Activated naive CD4-positive, alpha-beta T cell treated with anti-CD3 and anti-CD28 coated beads, Interleukin-2, amount 50 U/mL, for 72 hours (primary cell): ENCODE data around the gene TENT4B. TPM values are rescaled to one million over a fixed set of nuclear protein-coding genes. Genes with fewer than 3 reads are reported as not detected.
"Not testable (repeated sequence)": the region's sequence is repeated elsewhere in the genome, so short reads cannot be mapped to it uniquely, and the experiment has no call there.

Experiments
- ATAC-seq, 2 donors: fragments of 150-1000 bp; cut with Tn5 transposase; 2 replicates each; pipeline ENCODE4 v1.10.0; 2021; ENCODE audit warnings: mild to moderate bottlenecking in 2 of 2, moderate library complexity in 2 of 2
- DNase-seq, 2 donors: peaks; one replicate each; pipeline ENCODE4 v3.0.0; 2021 to 2022; ENCODE audit warnings: low spot score in 2 of 2
- H3K27ac Mint-ChIP-seq, 2 donors: one replicate each; pipeline ENCODE4 v1.8.0; 2022; ENCODE audit warnings: mild to moderate bottlenecking in 2 of 2, mixed read lengths in 2 of 2
- H3K36me3 Mint-ChIP-seq, 2 donors: one replicate each; pipeline ENCODE4 v1.8.0; 2022; ENCODE audit warnings: mixed read lengths in 2 of 2
- H3K9me3 Mint-ChIP-seq, 2 donors: one replicate each; pipeline ENCODE4 v1.8.0; 2022; ENCODE audit warnings: mixed read lengths in 2 of 2
- total RNA-seq, 2 donors: library from RNA; stranded (reverse); gene quantifications; one replicate each; pipeline ENCODE4 v1.2.3, GENCODE V29; 2022

Gene TENT4B
- total RNA-seq, 2 donors from 2014 or later = 25.7 to 27.9 TPM

DNA sequence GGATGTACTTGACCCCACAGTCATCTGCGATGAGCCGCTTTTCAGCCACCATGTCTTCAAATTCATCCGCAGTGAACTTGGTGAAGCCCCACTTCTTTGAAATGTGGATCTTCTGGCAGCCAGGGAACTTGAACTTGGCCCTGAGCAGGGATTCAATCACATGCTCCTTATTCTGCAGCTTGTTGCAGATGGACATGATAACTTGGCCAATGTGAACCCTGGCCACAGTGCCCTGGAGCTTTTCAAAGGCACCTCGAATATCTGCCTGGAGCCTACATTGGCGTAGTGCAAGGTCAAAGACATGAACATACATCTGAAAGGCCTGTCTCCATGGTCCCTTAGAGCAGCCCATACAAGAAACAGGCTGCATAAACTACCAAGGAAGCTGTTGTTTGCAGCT is 1.8 kb upstream of the TENT4B start:
- ATAC-seq = no peak
- DNase-seq = no peak
- no peaks in the 10 kb centered on the region for H3K9me3 Mint-ChIP-seq
- H3K27ac Mint-ChIP-seq = peak overlapping the region; percentile 99
- peaks cover 9 to 16% of the 10 kb centered on the region in 2 donors for H3K36me3 Mint-ChIP-seq

DNA sequence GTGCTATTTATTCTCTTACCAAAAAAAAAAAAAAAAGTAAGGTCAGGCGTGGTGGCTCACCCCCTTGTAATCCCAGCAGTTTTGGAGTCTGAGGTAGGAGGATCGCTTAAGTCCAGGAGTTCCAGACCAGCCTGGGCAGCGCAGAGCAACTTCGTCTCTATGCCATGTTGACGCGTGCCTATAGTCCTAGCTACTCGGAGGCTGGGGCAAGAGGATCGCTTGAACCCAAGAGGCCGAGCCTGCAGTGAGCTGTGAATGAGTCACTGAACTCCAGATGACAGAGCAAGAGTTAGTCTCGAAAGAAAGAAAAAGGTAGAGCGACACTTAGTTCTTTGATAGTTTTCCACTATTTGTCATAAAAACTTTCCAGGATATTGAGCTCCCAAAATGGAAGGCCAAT is 1.4 kb upstream of the TENT4B start:
- Mint-ChIP-seq H3K9me3 (no peaks in the 10 kb centered on the region), H3K36me3 (peaks cover 9 to 16% of the 10 kb centered on the region in 2 donors), H3K27ac (peak overlapping the region; percentile 99)
- peak; percentile 37 to 61 for DNase-seq
- ATAC-seq = peak in 1 of 2 donors; percentile 45

DNA sequence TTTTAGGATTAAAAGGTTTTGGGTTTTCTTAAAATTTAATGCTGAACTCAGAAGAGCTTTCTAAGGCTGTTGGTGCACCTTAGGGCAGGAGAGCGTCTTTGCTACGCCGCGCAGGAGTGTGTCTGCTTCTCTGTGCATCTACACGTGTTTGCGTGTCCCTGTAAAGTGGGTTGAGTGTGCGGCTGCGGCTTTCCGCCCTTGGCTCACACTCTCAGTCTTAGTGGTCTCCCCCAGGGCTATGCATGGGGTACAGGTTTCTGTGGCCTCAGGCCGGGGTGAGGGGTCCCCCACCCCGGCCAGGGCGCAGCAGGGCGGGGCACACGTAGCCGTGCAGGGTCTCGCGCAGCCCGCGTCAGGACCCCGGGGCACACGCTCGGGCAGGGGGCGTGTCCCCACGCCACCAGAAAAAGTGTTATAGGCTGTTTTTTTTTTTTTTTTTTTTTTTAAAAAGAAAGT is 727 bp upstream of the TENT4B start:
- Mint-ChIP-seq H3K27ac (peak overlapping the region; percentile 99), H3K9me3 (no peaks in the 10 kb centered on the region), H3K36me3 (peaks cover 9 to 16% of the 10 kb centered on the region in 2 donors)
- ATAC-seq (peak; percentile 84 to 85), DNase-seq (peak; percentile 81 to 91)

DNA sequence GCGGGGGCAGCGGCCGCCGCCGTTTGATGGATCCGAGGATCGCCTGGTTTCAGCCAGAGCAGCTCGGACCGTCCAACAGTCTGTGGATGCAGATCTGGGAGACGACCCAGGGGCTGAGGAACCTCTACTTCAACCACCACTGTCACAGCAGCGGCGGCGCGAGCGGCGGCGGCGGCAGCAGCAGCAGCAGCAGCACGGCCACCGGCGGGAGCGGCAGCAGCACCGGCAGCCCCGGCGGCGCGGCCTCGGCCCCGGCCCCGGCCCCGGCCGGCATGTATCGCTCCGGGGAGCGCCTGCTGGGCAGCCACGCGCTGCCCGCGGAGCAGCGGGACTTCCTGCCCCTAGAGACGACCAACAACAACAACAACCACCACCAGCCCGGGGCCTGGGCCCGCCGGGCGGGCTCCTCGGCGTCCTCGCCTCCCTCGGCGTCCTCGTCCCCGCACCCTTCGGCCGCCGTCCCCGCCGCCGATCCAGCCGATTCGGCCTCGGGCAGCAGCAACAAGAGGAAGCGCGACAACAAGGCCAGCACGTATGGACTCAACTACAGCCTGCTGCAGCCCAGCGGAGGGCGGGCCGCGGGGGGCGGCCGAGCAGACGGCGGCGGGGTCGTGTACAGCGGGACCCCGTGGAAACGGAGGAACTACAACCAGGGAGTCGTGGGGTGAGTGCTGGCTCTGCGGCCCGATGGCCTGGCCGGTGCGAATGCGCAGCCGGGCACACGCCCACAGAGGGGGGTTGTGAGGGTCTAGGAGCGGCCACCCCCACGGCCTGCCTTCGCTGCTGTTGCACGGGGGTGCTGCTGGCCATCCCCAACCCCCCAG is 702 bp downstream of the TENT4B start:
- H3K36me3 Mint-ChIP-seq = peaks cover 9 to 16% of the 10 kb centered on the region in 2 donors
- H3K27ac Mint-ChIP-seq = peak overlapping the region; percentile 67 to 87
- DNase-seq (peak; percentile 46 to 60), ATAC-seq (no peak)
- no peaks in the 10 kb centered on the region for H3K9me3 Mint-ChIP-seq

DNA sequence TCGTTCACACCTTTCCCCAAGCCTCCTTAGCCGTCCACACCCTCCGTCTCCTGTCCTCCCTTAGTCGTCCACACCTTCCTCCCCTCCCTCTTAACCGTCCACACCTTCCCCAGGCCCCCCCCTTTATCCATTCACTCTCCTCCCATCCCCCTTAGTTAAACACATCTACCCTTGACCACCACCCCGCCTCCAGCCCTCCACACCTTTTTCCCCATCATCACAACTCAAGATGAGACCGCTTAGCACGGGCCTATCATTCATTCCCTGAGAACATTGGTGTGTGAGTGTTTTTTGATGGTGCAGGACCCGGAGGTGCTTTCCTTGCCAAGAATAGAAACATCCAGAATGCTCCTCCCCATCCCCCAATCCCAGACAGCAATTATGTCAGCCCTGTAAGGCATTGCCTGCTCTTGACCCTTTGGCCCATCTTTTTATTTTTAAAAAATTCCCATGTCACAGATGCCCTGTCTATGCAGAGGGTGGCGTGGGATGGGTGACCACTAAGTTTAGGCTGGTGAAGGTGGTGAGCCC is 1.4 kb downstream of the TENT4B start:
- Mint-ChIP-seq H3K9me3 (no peaks in the 10 kb centered on the region), H3K36me3 (peaks cover 9 to 16% of the 10 kb centered on the region in 2 donors), H3K27ac (peak overlapping the region; percentile 67 to 87)
- ATAC-seq = no peak
- no peak for DNase-seq

DNA sequence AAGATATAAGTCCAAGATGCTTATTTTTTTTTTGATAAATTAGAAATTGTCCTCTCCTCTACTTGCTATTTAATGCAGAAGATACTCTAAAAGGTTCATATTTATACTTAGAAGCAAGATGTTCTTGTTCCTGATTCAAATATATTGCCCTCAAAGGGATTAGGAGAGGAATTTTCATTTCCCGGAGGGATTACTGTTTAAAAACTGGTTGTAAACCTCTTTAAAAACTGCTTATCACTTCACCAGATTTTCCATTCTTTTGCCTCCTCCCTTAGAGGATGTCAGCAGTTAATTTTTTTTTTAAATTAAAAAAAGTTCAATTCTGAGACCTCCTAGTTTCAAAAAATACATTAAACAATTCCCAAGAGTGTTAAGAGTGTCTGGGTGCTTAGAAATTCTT is 2.8 kb downstream of the TENT4B start:
- no peak for DNase-seq
- ATAC-seq = no peak
- Mint-ChIP-seq H3K9me3 (no peaks in the 10 kb centered on the region), H3K36me3 (peaks cover 9 to 23% of the 10 kb centered on the region in 2 donors), H3K27ac (peak overlapping the region in 1 of 2 donors; percentile 87)

DNA sequence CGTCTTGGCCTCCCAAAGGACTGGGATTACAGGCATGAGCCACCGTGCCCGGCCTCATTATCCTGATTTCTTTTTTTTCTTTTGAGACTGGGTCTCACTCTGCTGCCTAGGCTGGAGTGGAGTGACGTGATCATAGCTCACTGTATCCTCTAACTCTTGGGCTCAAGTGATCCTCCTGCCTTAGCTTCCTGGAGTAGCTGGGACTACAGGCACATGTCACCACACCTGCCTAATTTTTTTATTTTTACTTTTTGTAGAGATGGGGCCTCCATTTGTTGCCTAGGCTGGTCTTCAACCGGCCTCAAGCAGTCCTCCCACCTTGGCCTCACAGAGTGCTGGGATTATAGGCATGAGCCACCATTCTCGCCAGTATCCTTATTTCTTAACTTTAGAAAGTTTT is 3.5 kb downstream of the TENT4B start:
- ATAC-seq (no peak), DNase-seq (no peak)
- no peaks in the 10 kb centered on the region for H3K9me3 Mint-ChIP-seq
- H3K27ac Mint-ChIP-seq = no peak overlapping the region
- peaks cover 9 to 23% of the 10 kb centered on the region in 2 donors for H3K36me3 Mint-ChIP-seq

DNA sequence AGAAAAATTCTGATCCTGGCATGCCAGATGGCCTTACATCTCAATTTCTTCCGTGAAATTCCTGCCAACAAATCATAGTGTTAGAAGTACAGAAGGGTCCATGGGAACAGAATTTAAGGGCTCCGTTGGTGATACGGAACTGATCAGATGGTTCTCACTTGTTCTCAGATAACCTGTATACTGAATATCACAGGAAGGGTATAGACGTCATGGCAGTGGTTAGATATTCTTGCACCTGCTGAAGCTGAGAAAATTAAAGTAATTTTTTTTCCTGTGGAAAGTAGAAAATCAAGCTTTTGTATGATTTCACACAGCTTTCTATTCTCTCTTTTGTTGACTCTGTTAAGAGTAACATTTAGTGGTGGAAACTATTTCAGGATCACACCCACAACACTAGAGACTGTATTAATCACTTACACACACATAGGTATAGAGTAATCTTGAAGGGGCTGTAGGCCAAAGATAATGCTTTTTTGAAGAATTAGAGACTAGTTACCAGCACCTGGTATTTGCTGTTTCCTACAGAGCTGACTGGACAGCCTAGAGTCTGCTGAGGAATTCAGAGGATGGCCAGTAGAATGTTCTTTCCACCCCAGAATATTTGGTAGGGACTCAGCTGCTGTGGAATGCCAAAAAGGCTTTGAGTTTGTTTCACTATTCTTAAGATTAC is 7.5 kb downstream of the TENT4B start:
- ATAC-seq = peak; percentile 92 to 97
- Mint-ChIP-seq H3K36me3 (peaks cover 0 to 12% of the 10 kb centered on the region in 2 donors), H3K9me3 (no peaks in the 10 kb centered on the region), H3K27ac (peak overlapping the region; percentile 75 to 91)
- DNase-seq = no peak

DNA sequence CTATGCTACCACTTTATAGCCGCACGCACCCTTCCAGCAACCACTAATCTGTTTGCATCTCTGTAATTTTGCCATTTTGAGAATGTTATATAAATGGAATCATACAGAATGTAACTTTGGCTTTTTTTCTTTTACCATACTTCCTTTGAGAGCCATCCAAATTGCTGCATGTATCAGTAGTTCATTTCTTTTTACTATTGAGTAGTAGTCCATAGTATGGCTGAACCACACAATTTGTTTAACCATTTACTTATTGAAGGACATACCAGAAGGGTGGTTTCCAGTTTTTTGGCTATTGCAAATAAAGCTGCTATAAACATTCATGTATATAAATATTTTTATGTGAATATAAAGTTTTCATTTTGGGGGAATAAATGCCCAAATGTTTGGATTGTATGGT is 8.8 kb downstream of the TENT4B start:
- DNase-seq (no peak), ATAC-seq (no peak)
- no peak overlapping the region for H3K27ac Mint-ChIP-seq
- peaks cover 0 to 14% of the 10 kb centered on the region in 2 donors for H3K36me3 Mint-ChIP-seq
- H3K9me3 Mint-ChIP-seq = no peaks in the 10 kb centered on the region

DNA sequence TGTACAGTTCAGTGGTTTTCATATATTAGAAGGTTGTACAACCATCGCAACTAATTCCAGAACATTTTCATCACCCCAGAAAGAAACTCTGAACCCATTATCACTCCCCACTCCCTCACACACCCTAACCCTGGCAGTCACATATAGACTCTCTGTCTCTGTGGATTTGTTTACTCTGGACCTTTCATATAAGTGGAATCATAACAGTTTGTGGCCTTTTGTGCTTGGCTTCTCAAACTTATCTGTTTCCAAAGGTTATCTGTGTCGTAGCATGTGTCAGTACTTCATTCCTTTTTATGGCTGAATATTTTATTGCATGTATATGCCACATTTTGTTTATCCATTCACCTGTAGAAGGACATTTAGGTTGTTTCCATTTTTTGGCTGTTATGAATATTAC is 12.4 kb downstream of the TENT4B start:
- ATAC-seq (no peak), DNase-seq (no peak)
- Mint-ChIP-seq H3K27ac (peak overlapping the region in 1 of 2 donors; percentile 72), H3K36me3 (peaks cover 0 to 12% of the 10 kb centered on the region in 2 donors), H3K9me3 (no peaks in the 10 kb centered on the region)

DNA sequence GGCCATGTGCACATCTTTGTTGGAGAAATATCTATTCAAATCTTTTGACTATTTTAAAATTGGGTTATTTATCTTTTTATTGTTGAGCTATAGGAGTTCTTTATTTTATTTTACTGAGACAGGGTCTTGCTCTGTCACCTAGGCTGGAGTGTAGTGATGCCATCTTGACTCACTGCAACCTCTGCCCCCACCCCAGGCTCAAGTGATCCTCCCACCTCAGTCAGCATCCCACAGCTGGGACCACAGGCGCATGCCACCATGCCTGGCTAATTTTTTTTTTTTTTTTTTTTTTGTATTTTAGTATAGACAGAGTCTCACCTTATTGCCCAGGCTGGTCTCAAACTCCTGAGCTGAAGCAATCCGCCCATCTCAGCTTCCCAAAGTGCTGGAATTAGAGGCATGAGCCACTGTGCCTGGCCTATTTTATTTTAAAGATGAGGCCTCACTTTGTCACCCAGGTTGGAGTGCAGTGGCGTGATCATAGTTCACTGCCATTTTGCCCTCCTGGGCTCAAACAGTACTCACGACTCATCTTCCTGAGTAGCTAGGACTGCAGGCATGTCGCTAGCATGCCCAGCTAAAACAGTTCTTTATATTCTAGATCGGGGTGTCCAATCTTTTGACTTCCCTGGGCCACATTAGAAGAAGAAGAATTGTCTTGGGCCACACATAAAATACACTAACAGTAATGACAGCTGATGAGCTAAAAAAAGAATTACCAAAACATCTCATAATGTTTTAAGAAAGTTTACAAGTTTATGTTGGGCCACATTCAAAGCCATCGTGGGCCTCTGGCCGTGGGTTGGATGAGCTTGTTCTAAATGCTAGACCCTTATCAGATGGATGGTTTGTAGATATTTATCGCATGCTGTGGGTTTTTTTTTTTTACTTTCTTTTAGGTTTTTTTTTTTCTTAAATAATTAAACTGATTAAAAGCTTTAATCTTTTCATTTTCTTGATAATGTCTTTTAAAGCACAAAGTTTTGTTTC is 13.7 kb downstream of the TENT4B start:
- ATAC-seq (peak; percentile 81 to 97), DNase-seq (no peak)
- Mint-ChIP-seq H3K27ac (peak overlapping the region; percentile 87 to 92), H3K36me3 (peaks cover 0 to 12% of the 10 kb centered on the region in 2 donors), H3K9me3 (no peaks in the 10 kb centered on the region)

DNA sequence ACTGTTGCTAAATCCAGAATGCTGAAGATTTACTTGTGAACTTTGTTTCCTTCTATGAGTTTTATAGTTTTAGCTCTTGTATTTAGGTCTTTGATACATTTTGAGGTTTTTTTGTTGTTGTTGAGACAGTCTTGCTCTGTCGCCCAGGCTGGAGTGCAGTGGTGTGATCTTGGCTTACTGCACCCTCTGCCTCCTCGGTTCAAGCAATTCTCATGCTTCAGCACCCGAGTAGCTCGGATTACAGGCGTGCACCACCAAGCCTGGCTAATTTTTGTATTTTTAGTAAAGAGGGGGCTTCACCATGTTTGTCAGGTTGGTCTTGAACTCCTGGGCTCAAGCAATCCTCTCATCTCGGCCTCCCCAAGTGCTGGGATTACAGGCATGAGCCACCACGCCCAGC is 14.4 kb downstream of the TENT4B start:
- DNase-seq = no peak
- ATAC-seq = no peak
- peak overlapping the region; percentile 87 to 92 for H3K27ac Mint-ChIP-seq
- H3K9me3 Mint-ChIP-seq = no peaks in the 10 kb centered on the region
- H3K36me3 Mint-ChIP-seq = peaks cover 0 to 12% of the 10 kb centered on the region in 2 donors

DNA sequence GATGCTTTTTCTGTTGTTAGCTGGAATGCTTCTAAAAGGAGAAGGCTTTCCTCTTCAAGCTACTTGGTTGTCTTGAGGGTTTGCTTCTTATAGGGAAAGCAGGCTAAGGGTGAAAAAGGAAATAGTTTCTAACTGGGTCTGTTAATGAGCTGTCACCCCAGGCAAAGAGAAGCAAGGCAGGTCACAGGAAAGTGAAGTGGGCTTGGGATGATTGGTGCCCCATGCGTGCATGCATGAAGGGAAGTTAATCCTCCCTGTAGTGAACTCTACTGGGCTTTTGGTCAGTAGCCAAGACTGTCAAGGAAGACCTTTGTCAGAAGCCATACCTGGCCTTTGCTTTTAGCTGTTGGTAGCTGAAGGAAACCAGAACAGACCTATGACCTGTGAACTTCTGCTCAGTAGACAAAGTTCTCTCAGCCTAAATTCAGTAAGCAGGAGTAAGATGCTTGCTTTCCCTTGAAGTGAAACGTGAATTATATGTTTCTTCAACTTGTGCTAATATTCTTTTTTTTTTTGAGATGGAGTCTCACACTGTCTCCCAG is 16.5 kb downstream of the TENT4B start:
- DNase-seq (no peak), ATAC-seq (no peak)
- peaks cover 0 to 12% of the 10 kb centered on the region in 2 donors for H3K36me3 Mint-ChIP-seq
- no peak overlapping the region for H3K27ac Mint-ChIP-seq
- no peaks in the 10 kb centered on the region for H3K9me3 Mint-ChIP-seq

DNA sequence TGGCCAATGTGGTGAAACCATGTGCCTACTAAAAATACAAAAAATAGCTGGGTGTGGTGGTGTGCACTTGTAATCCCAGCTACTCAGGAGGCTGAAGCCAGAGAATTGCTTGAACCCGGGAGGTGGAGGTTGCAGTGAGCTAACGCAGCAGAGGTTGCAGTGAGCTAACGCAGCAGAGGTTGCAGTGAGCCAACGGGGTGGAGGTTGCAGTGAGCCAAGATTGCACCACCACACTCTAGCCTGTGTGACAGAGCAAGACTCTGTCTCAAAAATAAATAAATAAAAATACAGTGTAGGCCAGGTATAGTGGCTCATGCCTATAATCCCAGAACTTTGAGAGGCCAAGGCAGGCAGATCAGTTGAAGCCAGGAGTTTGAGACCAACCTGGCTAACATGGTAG is 18.7 kb downstream of the TENT4B start:
- peak in 1 of 2 donors; percentile 3 for ATAC-seq
- H3K36me3 Mint-ChIP-seq, DNase-seq, H3K9me3 Mint-ChIP-seq: not testable (repeated sequence)
- peak overlapping the region in 1 of 2 donors; percentile 75 for H3K27ac Mint-ChIP-seq

DNA sequence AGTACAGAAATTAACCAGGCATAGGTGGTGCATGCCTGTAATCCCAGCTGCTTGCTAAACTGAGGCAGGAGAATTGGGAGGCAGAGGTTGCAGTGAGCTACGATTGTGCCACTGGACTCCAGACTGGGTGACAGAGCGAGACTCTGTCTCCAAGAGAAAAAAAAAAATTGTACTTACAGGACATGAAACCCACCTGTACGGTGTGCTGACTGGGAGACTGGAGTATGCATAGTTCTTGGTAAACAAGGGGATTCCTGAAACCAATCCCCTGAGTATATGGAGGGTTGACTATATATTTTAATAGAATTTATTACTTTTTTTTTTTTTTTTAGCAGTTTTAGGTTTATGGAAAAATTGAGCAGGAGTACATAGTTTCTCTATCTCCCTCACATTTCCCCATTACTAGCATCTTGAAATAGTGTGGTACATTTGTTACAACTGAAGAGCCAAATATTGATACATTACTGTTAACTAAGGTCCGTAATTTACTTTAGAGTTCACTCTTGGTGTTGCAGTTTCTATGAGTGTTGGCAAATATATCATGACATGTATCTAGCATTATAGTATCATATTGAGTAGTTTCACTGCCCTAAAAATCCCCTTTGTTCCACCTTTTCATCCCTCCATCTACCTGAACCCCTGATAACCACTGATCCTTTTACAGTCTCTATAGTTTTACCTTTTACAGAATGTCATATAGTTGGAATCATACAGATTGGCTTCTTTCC is 19.3 kb downstream of the TENT4B start:
- Mint-ChIP-seq H3K36me3 (peaks cover 0 to 4% of the 10 kb centered on the region in 2 donors), H3K27ac (peak overlapping the region; percentile 75 to 79), H3K9me3 (no peaks in the 10 kb centered on the region)
- ATAC-seq (peak; percentile 78 to 85), DNase-seq (no peak)
